ENCODE results near the gene PSMB9.

DNA sequence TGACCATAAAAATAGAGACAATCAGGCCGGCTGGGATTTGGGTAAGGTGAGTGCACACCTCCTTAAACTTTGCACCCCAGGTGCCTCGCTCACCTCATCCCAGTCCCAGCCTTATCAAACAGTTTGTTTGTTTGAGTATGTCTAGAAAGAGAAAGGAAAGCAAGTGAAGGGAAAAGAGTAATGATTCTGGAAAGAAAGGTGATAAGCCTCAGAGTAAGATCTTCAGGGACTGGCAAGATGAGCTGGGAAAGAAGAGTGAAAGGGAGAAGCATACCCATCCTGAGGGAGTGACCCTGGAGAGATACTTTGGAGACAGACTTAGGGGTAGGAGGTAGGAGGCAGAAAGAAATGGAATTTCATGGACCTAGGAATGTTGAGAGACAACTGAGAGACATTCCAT is 17.1 kb upstream of the PSMB9 start:
- no peak for TF ChIP-seq POLR2A (IDR thresholded peaks at IDR 0.05)
- TF ChIP-seq, protein P1, sequence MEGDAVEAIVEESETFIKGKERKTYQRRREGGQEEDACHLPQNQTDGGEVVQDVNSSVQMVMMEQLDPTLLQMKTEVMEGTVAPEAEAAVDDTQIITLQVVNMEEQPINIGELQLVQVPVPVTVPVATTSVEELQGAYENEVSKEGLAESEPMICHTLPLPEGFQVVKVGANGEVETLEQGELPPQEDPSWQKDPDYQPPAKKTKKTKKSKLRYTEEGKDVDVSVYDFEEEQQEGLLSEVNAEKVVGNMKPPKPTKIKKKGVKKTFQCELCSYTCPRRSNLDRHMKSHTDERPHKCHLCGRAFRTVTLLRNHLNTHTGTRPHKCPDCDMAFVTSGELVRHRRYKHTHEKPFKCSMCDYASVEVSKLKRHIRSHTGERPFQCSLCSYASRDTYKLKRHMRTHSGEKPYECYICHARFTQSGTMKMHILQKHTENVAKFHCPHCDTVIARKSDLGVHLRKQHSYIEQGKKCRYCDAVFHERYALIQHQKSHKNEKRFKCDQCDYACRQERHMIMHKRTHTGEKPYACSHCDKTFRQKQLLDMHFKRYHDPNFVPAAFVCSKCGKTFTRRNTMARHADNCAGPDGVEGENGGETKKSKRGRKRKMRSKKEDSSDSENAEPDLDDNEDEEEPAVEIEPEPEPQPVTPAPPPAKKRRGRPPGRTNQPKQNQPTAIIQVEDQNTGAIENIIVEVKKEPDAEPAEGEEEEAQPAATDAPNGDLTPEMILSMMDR (IDR thresholded peaks at IDR 0.05), result no peak
